PC-9 (cell line): ENCODE results near the gene PRKCB. TPM values are rescaled to one million over a fixed set of nuclear protein-coding genes. Genes with fewer than 3 reads are reported as not detected.

ENCODE experiments used
- BruUV-seq: library from RNA; stranded (reverse); fragments of 400-500 nt; replicated peaks from 2 replicates; lab custom pipeline; 2021; lab: Mats Ljungman, UMichigan
- CTCF ChIA-PET: fragments of 300-600 bp; sonication (Branson Sonifier 250); formaldehyde crosslinking; loops from one replicate; lab custom pipeline; 2022; ENCODE audit warnings: antibody characterized with exemption; lab: Charles Lee
- POLR2A ChIA-PET: fragments of 300-600 bp; sonication (Branson Sonifier 250); formaldehyde crosslinking; loops from one replicate; lab custom pipeline; 2022; ENCODE audit warnings: antibody characterized with exemption; ENCODE audit not compliant: unreplicated experiment; lab: Charles Lee
- DNase-seq, 2 experiments: peaks; one replicate each; pipeline versions ENCODE4 v3.0.0 to v3.0.0-alpha.2; 2015 to 2022; ENCODE audit warnings: mixed read lengths in 1 of 2
- H2AFZ ChIP-seq: fragments of 200-600 bp; sonication (generic); 2 replicates; pipeline ENCODE4 v1.8.1; 2017; ENCODE audit warnings: antibody characterized with exemption
- H3F3A ChIP-seq: fragments of 200-600 bp; sonication (generic); 2 replicates; pipeline ENCODE4 v1.8.1; 2017; ENCODE audit warnings: antibody characterized with exemption, mild to moderate bottlenecking, low read depth; ENCODE audit not compliant: insufficient read depth
- H3K27ac ChIP-seq: fragments of 200-600 bp; sonication (generic); 2 replicates; pipeline ENCODE4 v1.6.1; 2016; ENCODE audit warnings: mixed run types
- H3K27me3 ChIP-seq: fragments of 200-600 bp; sonication (generic); 2 replicates; pipeline ENCODE4 v1.6.1; 2016; ENCODE audit warnings: low read depth, mixed run types; ENCODE audit not compliant: insufficient read depth
- H3K36me3 ChIP-seq: fragments of 200-600 bp; sonication (generic); 2 replicates; pipeline ENCODE4 v1.6.1; 2016; ENCODE audit warnings: low read depth, mixed run types
- H3K4me1 ChIP-seq: fragments of 200-600 bp; sonication (generic); replicated peaks from 2 replicates; pipeline ENCODE4 v1.6.1; 2016; ENCODE audit warnings: mixed run types; ENCODE audit not compliant: insufficient read depth
- H3K4me2 ChIP-seq: fragments of 200-600 bp; sonication (generic); 2 replicates; pipeline ENCODE4 v1.6.1; 2017; ENCODE audit warnings: mixed run types
- H3K4me3 ChIP-seq: fragments of 200-600 bp; sonication (generic); 2 replicates; pipeline ENCODE4 v1.6.1; 2016; ENCODE audit warnings: mixed run types
- H3K79me2 ChIP-seq: fragments of 200-600 bp; sonication (generic); 2 replicates; pipeline ENCODE4 v1.6.1; 2017; ENCODE audit warnings: low read depth, mixed run types
- H3K9me2 ChIP-seq: fragments of 200-600 bp; sonication (generic); 2 replicates; pipeline ENCODE4 v1.8.1; 2017; ENCODE audit warnings: mild to moderate bottlenecking; ENCODE audit not compliant: insufficient read depth
- H3K9me3 ChIP-seq: fragments of 200-600 bp; sonication (generic); 2 replicates; pipeline ENCODE4 v1.8.1; 2016; ENCODE audit warnings: low read depth; ENCODE audit not compliant: insufficient read depth
- H4K20me1 ChIP-seq: fragments of 200-600 bp; sonication (generic); 2 replicates; pipeline ENCODE4 v1.8.1; 2017; ENCODE audit not compliant: insufficient read depth
- EZH2 ChIP-seq: fragments of 200-600 bp; sonication (generic); IDR thresholded peaks from 2 replicates; pipeline ENCODE4 v1.8.0; 2017; ENCODE audit warnings: antibody characterized with exemption, low read depth
- intact Hi-C: fragments of 100-400 bp; cut with micrococcal nuclease; formaldehyde crosslinking; loops from one replicate; pipeline ENCODE4 v1.10.0; 2022; ENCODE audit not compliant: unreplicated experiment
- total RNA-seq: library from RNA; stranded (reverse); gene quantifications from 2 replicates; pipeline ENCODE4 v1.2.3, GENCODE V29; 2021
- TF ChIP-seq, protein P1 (sequence below): fragments of 200-600 bp; sonication (generic); conservative IDR thresholded peaks from 2 replicates; pipeline ENCODE4 v1.6.1; 2017; ENCODE audit warnings: mixed run types, antibody characterized with exemption, mild to moderate bottlenecking, moderate library complexity

Gene PRKCB
- total RNA-seq, 1 experiment from 2014 or later, result not detected

DNA sequence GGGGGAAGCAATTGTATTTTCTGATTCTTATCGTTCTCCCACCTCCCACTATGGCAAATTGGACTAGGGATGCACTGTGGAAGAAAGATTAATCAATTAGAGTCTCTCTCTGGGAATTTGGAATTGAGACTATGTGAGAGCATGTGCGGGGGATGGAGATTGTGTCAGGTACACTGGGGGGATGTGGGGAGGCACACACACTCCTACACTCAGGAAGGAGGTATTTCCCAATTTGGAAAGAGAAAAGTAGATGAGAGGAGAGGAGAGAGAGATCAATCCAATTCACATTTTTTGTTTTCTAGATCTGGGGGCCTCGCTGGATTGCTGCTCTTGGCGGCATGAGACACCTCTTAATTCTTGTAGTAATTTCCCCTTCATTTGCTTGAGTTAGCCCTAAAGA, 14.3 kb upstream of the PRKCB start:
- DNase-seq, result no peak
- BruUV-seq, result no TSS peak
- H3K9me3 ChIP-seq, result no peaks in the 10 kb centered on the region
- no peaks in the 10 kb centered on the region for H3K9me2 ChIP-seq
- no peaks in the 10 kb centered on the region for H4K20me1 ChIP-seq
- no peak overlapping the region for H3K27ac ChIP-seq
- H3F3A ChIP-seq, result no peaks in the 10 kb centered on the region
- no peak overlapping the region for H2AFZ ChIP-seq
- peaks cover 62% of the 10 kb centered on the region for H3K27me3 ChIP-seq
- ChIA-PET POLR2A (no interaction called here), CTCF (no interaction called here)
- no peak overlapping the region for H3K4me3 ChIP-seq
- no peaks in the 10 kb centered on the region for H3K36me3 ChIP-seq
- intact Hi-C loops, result loop anchor here (10.0 kb wide), 1 partner anchor 93 kb away; no protein-coding TSS in a partner anchor
- H3K79me2 ChIP-seq, result no peaks in the 10 kb centered on the region
- TF ChIP-seq, protein P1, sequence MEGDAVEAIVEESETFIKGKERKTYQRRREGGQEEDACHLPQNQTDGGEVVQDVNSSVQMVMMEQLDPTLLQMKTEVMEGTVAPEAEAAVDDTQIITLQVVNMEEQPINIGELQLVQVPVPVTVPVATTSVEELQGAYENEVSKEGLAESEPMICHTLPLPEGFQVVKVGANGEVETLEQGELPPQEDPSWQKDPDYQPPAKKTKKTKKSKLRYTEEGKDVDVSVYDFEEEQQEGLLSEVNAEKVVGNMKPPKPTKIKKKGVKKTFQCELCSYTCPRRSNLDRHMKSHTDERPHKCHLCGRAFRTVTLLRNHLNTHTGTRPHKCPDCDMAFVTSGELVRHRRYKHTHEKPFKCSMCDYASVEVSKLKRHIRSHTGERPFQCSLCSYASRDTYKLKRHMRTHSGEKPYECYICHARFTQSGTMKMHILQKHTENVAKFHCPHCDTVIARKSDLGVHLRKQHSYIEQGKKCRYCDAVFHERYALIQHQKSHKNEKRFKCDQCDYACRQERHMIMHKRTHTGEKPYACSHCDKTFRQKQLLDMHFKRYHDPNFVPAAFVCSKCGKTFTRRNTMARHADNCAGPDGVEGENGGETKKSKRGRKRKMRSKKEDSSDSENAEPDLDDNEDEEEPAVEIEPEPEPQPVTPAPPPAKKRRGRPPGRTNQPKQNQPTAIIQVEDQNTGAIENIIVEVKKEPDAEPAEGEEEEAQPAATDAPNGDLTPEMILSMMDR, result no peak
- H3K4me1 ChIP-seq, result no peaks in the 10 kb centered on the region
- no peak overlapping the region for H3K4me2 ChIP-seq

DNA sequence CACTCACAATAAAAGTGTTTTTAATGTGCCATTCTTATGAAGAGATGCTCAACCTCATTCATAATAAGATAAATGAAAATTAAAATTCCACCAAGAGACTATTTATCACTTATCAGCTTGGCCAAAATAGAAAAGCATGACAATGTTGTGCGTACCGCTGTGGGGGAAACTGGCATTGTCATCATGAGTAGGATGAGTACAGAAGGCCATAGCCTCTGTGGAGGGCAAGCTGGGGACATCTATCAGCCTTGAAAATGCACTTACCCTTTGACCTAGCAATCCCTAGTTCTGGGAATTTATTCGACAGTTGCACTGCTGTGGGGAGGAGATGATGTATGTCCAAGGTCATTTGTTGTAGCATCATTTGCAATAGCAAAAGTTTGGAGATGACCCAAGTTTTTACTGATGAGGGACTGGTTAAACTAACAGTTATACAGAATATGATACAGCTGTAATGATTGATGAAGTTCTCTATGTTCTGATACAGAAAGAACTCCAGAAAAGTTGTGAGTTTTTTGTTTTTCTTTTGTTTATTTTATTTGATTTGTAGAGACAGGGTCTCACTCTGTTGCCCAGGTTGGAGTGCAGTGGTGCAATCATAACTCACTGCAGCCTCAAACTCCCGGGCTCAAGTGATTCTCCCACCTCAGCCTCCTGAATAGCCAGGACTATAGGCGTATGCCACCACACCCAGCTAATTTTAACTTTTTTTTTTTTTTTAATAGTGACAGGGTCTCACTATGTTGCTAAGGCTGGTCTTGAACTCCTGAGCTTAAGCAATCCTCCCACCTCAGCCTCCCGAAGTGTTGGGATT, 13.7 kb upstream of the PRKCB start:
- peaks cover 63% of the 10 kb centered on the region for H3K27me3 ChIP-seq
- H3K79me2 ChIP-seq, result no peaks in the 10 kb centered on the region
- H3K4me2 ChIP-seq, result no peak overlapping the region
- no peak for TF ChIP-seq EZH2
- TF ChIP-seq, protein P1, result no peak
- intact Hi-C loops, result loop anchor here (10.0 kb wide), 1 partner anchor 93 kb away; no protein-coding TSS in a partner anchor
- H3K9me2 ChIP-seq, result no peaks in the 10 kb centered on the region
- no peaks in the 10 kb centered on the region for H4K20me1 ChIP-seq
- no peak overlapping the region for H3K27ac ChIP-seq
- no peak for DNase-seq
- ChIA-PET POLR2A (no interaction called here), CTCF (no interaction called here)
- no peak overlapping the region for H3K4me3 ChIP-seq
- no peaks in the 10 kb centered on the region for H3K36me3 ChIP-seq
- no TSS peak for BruUV-seq
- no peaks in the 10 kb centered on the region for H3K9me3 ChIP-seq
- H3K4me1 ChIP-seq, result no peaks in the 10 kb centered on the region
- H2AFZ ChIP-seq, result no peak overlapping the region
- no peaks in the 10 kb centered on the region for H3F3A ChIP-seq

DNA sequence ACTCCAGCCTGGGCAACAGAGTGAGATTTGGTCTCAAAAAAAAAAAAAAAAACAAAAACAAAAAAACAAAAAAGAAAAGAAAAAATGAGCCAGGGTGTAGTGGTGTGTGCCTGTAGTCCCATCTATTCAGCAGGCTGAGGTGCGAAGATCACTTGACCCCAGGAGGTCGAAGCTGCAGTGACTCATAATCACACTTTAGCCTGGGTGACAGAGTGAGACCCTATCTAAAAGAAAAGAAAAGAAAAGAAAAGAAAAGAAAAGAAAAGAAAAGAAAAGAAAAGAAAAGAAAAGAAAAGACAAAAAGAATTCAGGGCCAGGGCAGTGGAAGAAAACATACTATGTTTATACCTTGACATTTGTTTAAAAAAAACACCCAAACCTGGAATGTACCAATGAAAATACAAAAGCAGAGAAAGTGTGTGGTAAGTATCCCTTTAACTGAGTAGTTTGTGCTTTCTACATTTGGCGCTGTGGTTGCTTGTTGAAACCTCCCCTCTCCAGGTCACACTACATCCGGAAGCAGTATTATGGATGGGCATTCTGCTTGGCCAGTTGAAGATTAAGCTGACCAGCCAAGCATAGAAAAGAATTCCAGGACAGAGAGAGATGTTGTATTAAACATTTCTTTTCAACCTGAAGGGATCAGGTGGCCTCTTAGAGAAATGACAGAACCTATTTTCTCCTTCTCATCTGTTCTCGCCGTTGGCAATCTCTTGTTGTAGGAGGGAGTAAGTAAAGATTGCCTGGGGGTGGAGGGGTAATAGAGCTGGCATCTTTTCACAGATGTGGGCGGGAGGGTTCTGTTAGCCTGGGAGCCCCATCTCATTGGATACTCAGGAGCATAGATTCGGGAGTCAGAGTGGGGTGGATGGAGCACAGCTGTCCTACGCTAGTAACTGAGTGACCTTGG, 12.1 kb upstream of the PRKCB start:
- peaks cover 46% of the 10 kb centered on the region for H3K27me3 ChIP-seq
- POLR2A ChIA-PET, result no interaction called here

More for the DNA sequence above, 12.1 kb upstream of the PRKCB start:
- no peaks in the 10 kb centered on the region for H3F3A ChIP-seq
- TF ChIP-seq, protein P1, result no peak
- TF ChIP-seq EZH2, result no peak
- no peaks in the 10 kb centered on the region for H3K79me2 ChIP-seq
- CTCF ChIA-PET, result no interaction called here
- no peaks in the 10 kb centered on the region for H4K20me1 ChIP-seq
- no TSS peak for BruUV-seq
- H3K9me3 ChIP-seq, result no peaks in the 10 kb centered on the region
- H3K36me3 ChIP-seq, result no peaks in the 10 kb centered on the region
- no peaks in the 10 kb centered on the region for H3K9me2 ChIP-seq
- H3K27ac ChIP-seq, result no peak overlapping the region
- no peak overlapping the region for H3K4me2 ChIP-seq
- H3K4me3 ChIP-seq, result no peak overlapping the region
- H2AFZ ChIP-seq, result no peak overlapping the region
- no peaks in the 10 kb centered on the region for H3K4me1 ChIP-seq
- DNase-seq, result no peak
- intact Hi-C loops, result loop anchor here (10.0 kb wide), 1 partner anchor 91 kb away; no protein-coding TSS in a partner anchor
